A549 (cell line): ENCODE results near the gene GREB1. TPM values are rescaled to one million over a fixed set of nuclear protein-coding genes. Genes with fewer than 3 reads are reported as not detected.

Experiments
- ATAC-seq, 2 experiments: fragments of 200-7000 bp in 1 of 2; fragments of >200 bp in 1 of 2; cut with Nextera tagmentation in 1 of 2; cut with Tn5 transposase in 1 of 2; 3 replicates each; pipeline versions ENCODE4 v1.8.0 to v1.9.1; 2018 to 2020; ENCODE audit warnings: mild to moderate bottlenecking in 1 of 2, moderate library complexity in 1 of 2
- CTCF ChIA-PET: fragments of 300-600 bp; sonication (Branson Sonifier 250); formaldehyde crosslinking; extraction: SDS; loops from one replicate; lab custom pipeline; 2021; ENCODE audit warnings: antibody characterized with exemption, inconsistent platforms; lab: Yijun Ruan, JAX
- POLR2A ChIA-PET: fragments of 350-600 bp; formaldehyde crosslinking; extraction: SDS; loops from one replicate; lab custom pipeline; 2021; ENCODE audit warnings: antibody characterized with exemption, inconsistent platforms; lab: Yijun Ruan, JAX
- DNase-seq, 2 experiments: peaks; one replicate each; pipeline versions ENCODE4 v3.0.0 to v3.0.0-alpha.2; 2011 to 2016; ENCODE audit warnings: low read depth in 1 of 2, low spot score in 1 of 2
- FAIRE-seq: peaks from 2 replicates; lab custom pipeline; 2011; peaks lifted over from hg19 to GRCh38; lab: Jason Lieb, UNC
- H3K27ac ChIP-seq, 2 experiments: fragments of >200 bp; sonication (Bioruptor Twin); formaldehyde crosslinking; 3 replicates each; pipeline ENCODE4 v1.5.1; 2016 to 2017
- H3K4me1 ChIP-seq: fragments of >200 bp; sonication (Bioruptor Twin); formaldehyde crosslinking; 3 replicates; pipeline ENCODE4 v1.6.1; 2016
- H3K4me2 ChIP-seq: fragments of >200 bp; sonication (Bioruptor Twin); formaldehyde crosslinking; 3 replicates; pipeline ENCODE4 v1.6.1; 2016
- H3K4me3 ChIP-seq: fragments of >200 bp; sonication (Bioruptor Twin); formaldehyde crosslinking; 3 replicates; pipeline ENCODE4 v1.5.1; 2016
- H3K9me3 ChIP-seq: fragments of >200 bp; sonication (Bioruptor Twin); formaldehyde crosslinking; 3 replicates; pipeline ENCODE4 v1.6.1; 2016
- ATOH8 ChIP-seq: fragments of 250-450 bp; sonication (Bioruptor Pico); IDR thresholded peaks from 2 replicates; pipeline ENCODE4 v1.5.0; 2020; ENCODE audit warnings: low read depth, mild to moderate bottlenecking, moderate library complexity
- CBX2 ChIP-seq: fragments of 200-600 bp; sonication (generic); IDR thresholded peaks from 2 replicates; pipeline ENCODE4 v1.6.1; 2016; ENCODE audit warnings: low read depth, mild to moderate bottlenecking, borderline replicate concordance
- CHD4 ChIP-seq: fragments of 200-600 bp; sonication (generic); IDR thresholded peaks from 2 replicates; pipeline ENCODE4 v1.6.1; 2016; ENCODE audit warnings: antibody characterized with exemption, mild to moderate bottlenecking, borderline replicate concordance
- E2F6 ChIP-seq: IDR thresholded peaks from 2 replicates; pipeline ENCODE4 v1.6.1; 2012; ENCODE audit warnings: low read depth, borderline replicate concordance
- ESRRA ChIP-seq: fragments of 150-350 bp; IDR thresholded peaks from 2 replicates; pipeline ENCODE4 v1.6.1; 2014; ENCODE audit warnings: mild to moderate bottlenecking, low read length, borderline replicate concordance
- FOSL2 ChIP-seq, 2 experiments: fragments of 450-650 bp in 1 of 2; fragments of >200 bp in 1 of 2; sonication (Bioruptor Twin) in 1 of 2; formaldehyde crosslinking; IDR thresholded peaks; 2 replicates each; pipeline versions ENCODE4 v1.5.0 to v1.6.1; 2016 to 2020; ENCODE audit warnings: mild to moderate bottlenecking in 1 of 2, moderate library complexity in 1 of 2
- GATA3 ChIP-seq: IDR thresholded peaks from 2 replicates; pipeline ENCODE4 v1.6.1; 2012; ENCODE audit warnings: borderline replicate concordance
- HES2 ChIP-seq: fragments of >200 bp; sonication (Bioruptor Twin); formaldehyde crosslinking; IDR thresholded peaks from 2 replicates; pipeline ENCODE4 v1.6.1; 2016
- HEYL ChIP-seq: fragments of 250-450 bp; sonication (Bioruptor Pico); IDR thresholded peaks from 2 replicates; pipeline ENCODE4 v1.8.0; 2021; ENCODE audit warnings: mild to moderate bottlenecking, moderate library complexity
- HOXB5 ChIP-seq: fragments of 250-450 bp; sonication (Bioruptor Pico); IDR thresholded peaks from 2 replicates; pipeline ENCODE4 v1.5.0; 2020; ENCODE audit warnings: mild to moderate bottlenecking, moderate library complexity
- KDM1A ChIP-seq: fragments of 200-600 bp; sonication (generic); IDR thresholded peaks from 2 replicates; pipeline ENCODE4 v1.6.1; 2016; ENCODE audit warnings: low read depth, mild to moderate bottlenecking
- NFE2L2 ChIP-seq: fragments of 150-350 bp; conservative IDR thresholded peaks from 2 replicates; pipeline ENCODE4 v1.6.1; 2014; ENCODE audit warnings: low read length
- POLR2A ChIP-seq: IDR thresholded peaks from 2 replicates; pipeline ENCODE4 v1.6.1; 2012; ENCODE audit warnings: mild to moderate bottlenecking, low read length
- RARB ChIP-seq: fragments of 250-450 bp; sonication (Bioruptor Pico); IDR thresholded peaks from 2 replicates; pipeline ENCODE4 v1.8.0; 2021; ENCODE audit warnings: mild to moderate bottlenecking, moderate library complexity
- RCOR1 ChIP-seq: fragments of 150-350 bp; IDR thresholded peaks from 2 replicates; pipeline ENCODE4 v1.6.1; 2014; ENCODE audit warnings: antibody characterized with exemption, low read length, low read depth
- RFX5 ChIP-seq: fragments of 450-650 bp; IDR thresholded peaks from 2 replicates; pipeline ENCODE4 v1.7.1; 2014; ENCODE audit warnings: antibody characterized with exemption, mild to moderate bottlenecking, moderate library complexity
- SMC3 ChIP-seq: fragments of >200 bp; sonication (Bioruptor Twin); formaldehyde crosslinking; IDR thresholded peaks from 3 replicates; pipeline ENCODE4 v1.6.1; 2018; ENCODE audit warnings: inconsistent platforms
- SREBF2 ChIP-seq: fragments of 450-650 bp; IDR thresholded peaks from 2 replicates; pipeline ENCODE4 v1.6.1; 2014; ENCODE audit warnings: mild to moderate bottlenecking, moderate library complexity
- TFCP2L1 ChIP-seq: fragments of 250-450 bp; sonication (Bioruptor Pico); IDR thresholded peaks from 2 replicates; pipeline ENCODE4 v1.5.0; 2021; ENCODE audit warnings: mild to moderate bottlenecking
- TP53 ChIP-seq: fragments of 250-450 bp; sonication (Bioruptor Pico); IDR thresholded peaks from 2 replicates; pipeline ENCODE4 v1.5.0; 2021; ENCODE audit warnings: mild to moderate bottlenecking, moderate library complexity
- ZC3H11A ChIP-seq: fragments of 450-650 bp; IDR thresholded peaks from 2 replicates; pipeline ENCODE4 v1.6.1; 2014; ENCODE audit warnings: antibody characterized with exemption, mild to moderate bottlenecking
- ZFP36 ChIP-seq: fragments of 450-650 bp; IDR thresholded peaks from 2 replicates; pipeline ENCODE4 v1.6.1; 2014; ENCODE audit warnings: borderline replicate concordance; ENCODE audit not compliant: partially characterized antibody
- WGBS: methylation state at CpG from one replicate; pipeline ENCODE4 v1.1.6; 2017; ENCODE audit errors: missing lambda C conversion rate; 5-methylcytosine and 5-hydroxymethylcytosine counted together
- polyA plus RNA-seq, 4 experiments: library from polyadenylated mRNA; depleted of rRNA in 3 of 4; stranded (reverse); fragments of >200 nt; fragmentation: RNase III in 1 of 4; extraction: RNeasy Plus Mini Kit Qiagen cat#74134 plus additional on column Dnase treatment in 1 of 4; gene quantifications; 2 replicates in 3 of 4; 3 replicates in 1 of 4; pipeline ENCODE4 v1.2.3, GENCODE V29; 2011 to 2017
- TF ChIP-seq, protein P1 (sequence below): fragments of >200 bp; sonication (Bioruptor Twin); formaldehyde crosslinking; IDR thresholded peaks from 3 replicates; pipeline ENCODE4 v1.6.1; 2016

The GREB1 gene
- polyA plus RNA-seq, 2 of the 4 experiments (the other 2 are of a cell fraction), result 1.1 to 1.3 TPM

- Histone ChIP-seq H3K9me3 (no peaks in the 10 kb centered on the region), H3K27ac (no peak overlapping the region), H3K4me3 (no peak overlapping the region), H3K4me1 (peaks cover 13% of the 10 kb centered on the region; the same call in 2 of the 3 replicates), H3K4me2 (no peak overlapping the region)
- FAIRE-seq (no peak), DNase-seq (no peak), ATAC-seq (no peak)
- 37% methylated on average over 12 of the region's 12 CpGs for whole genome bisulfite sequencing
- POLR2A ChIA-PET, result interaction anchor here (0.9 kb wide), 1 partner anchor 61 kb away, joined by 3 read pairs; the partner anchor contains the start of gene LPIN1
- TF ChIP-seq HES2 (no peak), CHD4 (no peak), SMC3 (no peak), FOSL2 (IDR thresholded peaks at IDR 0.05) (no peak), FOSL2 (CRISPR knock-in tag; IDR thresholded peaks at IDR 0.05) (no peak), ZC3H11A (no peak), POLR2A (no peak), HOXB5 (no peak), ESRRA (no peak), RCOR1 (no peak)
- CTCF ChIA-PET, result interaction anchor here (0.8 to 35.7 kb wide), 4 partner anchors 12 to 552 kb away, joined by 3 to 700 read pairs (median 4); a partner anchor contains a TSS
Measured at GRCh38 chr2:11684894-11685460, 151.1 kb downstream of the GREB1 start.

GRCh38 chr2:11685906-11686470 lies 152.1 kb downstream of the GREB1 start:
- H3K4me1 ChIP-seq, result peaks cover 9% of the 10 kb centered on the region; the same call in 1 of the 3 replicates
- no peak overlapping the region for H3K27ac ChIP-seq
- no peak for FAIRE-seq
- no peak overlapping the region for H3K4me2 ChIP-seq
- TF ChIP-seq SREBF2 (no peak), TP53 (no peak), RFX5 (no peak), GATA3 (no peak), NFE2L2 (no peak), RARB (no peak), CBX2 (no peak), ZFP36 (no peak), KDM1A (no peak), E2F6 (no peak), TFCP2L1 (CRISPR knock-in tag) (no peak), POLR2A (no peak), ATOH8 (CRISPR knock-in tag) (no peak), RCOR1 (no peak), HEYL (no peak)
- TF ChIP-seq, protein P1, sequence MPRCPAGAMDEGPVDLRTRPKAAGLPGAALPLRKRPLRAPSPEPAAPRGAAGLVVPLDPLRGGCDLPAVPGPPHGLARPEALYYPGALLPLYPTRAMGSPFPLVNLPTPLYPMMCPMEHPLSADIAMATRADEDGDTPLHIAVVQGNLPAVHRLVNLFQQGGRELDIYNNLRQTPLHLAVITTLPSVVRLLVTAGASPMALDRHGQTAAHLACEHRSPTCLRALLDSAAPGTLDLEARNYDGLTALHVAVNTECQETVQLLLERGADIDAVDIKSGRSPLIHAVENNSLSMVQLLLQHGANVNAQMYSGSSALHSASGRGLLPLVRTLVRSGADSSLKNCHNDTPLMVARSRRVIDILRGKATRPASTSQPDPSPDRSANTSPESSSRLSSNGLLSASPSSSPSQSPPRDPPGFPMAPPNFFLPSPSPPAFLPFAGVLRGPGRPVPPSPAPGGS, result no peak
- TF ChIP-seq, all 56 proteins: peak for 0
- DNase-seq (no peak), ATAC-seq (no peak)
- ChIA-PET POLR2A (no interaction called here), CTCF (interaction anchor here (0.7 to 35.7 kb wide), 6 partner anchors 9 to 208 kb away, joined by 3 to 700 read pairs (median 4); partner anchors contain the start of gene LPIN1)
- Histone ChIP-seq H3K4me3 (no peak overlapping the region), H3K9me3 (no peaks in the 10 kb centered on the region)
- WGBS, result 65% methylated on average over 10 of the region's 10 CpGs
